Neural progenitor cell (in vitro differentiated cells): ENCODE measurements around the gene TANC1.

Experiments used
- EZH2 ChIP-seq: fragments of 200-600 bp; sonication (generic); IDR thresholded peaks from 2 replicates; pipeline ENCODE4 v1.6.1; 2017; ENCODE audit warnings: antibody characterized with exemption, mild to moderate bottlenecking, moderate library complexity
- TF ChIP-seq, protein P1 (sequence below): fragments of 200-600 bp; sonication (generic); IDR thresholded peaks from 2 replicates; pipeline ENCODE4 v1.5.1; 2017; ENCODE audit warnings: antibody characterized with exemption, mild to moderate bottlenecking

DNA sequence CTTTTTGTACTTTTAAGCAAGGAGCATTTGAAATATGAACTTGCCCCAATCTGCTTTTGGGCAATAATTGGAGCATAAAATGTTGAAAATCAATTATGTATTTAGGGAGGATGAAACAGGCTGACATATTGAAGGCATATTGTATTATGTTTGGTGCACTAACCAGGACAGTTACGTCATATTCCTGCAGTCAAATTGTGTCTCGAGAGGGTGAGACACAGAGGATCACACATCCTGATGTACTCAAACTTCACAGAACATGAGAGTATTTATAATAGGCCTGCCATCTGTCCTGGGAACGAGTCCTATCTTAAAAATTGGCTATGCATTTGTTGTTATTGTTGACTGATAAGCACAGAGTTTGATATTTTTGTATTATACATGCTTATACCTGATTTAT, 44.7 kb downstream of the TANC1 start:
- TF ChIP-seq, protein P1, sequence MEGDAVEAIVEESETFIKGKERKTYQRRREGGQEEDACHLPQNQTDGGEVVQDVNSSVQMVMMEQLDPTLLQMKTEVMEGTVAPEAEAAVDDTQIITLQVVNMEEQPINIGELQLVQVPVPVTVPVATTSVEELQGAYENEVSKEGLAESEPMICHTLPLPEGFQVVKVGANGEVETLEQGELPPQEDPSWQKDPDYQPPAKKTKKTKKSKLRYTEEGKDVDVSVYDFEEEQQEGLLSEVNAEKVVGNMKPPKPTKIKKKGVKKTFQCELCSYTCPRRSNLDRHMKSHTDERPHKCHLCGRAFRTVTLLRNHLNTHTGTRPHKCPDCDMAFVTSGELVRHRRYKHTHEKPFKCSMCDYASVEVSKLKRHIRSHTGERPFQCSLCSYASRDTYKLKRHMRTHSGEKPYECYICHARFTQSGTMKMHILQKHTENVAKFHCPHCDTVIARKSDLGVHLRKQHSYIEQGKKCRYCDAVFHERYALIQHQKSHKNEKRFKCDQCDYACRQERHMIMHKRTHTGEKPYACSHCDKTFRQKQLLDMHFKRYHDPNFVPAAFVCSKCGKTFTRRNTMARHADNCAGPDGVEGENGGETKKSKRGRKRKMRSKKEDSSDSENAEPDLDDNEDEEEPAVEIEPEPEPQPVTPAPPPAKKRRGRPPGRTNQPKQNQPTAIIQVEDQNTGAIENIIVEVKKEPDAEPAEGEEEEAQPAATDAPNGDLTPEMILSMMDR: no peak
- no peak for TF ChIP-seq EZH2
